ENCODE data around the gene GFPT1. TPM values are rescaled to one million over a fixed set of nuclear protein-coding genes. Genes with fewer than 3 reads are reported as not detected.

Gene GFPT1
- total and polyA plus RNA-seq, 4 donors, result 14.7 to 42.6 (median 18.1) TPM

DNA sequence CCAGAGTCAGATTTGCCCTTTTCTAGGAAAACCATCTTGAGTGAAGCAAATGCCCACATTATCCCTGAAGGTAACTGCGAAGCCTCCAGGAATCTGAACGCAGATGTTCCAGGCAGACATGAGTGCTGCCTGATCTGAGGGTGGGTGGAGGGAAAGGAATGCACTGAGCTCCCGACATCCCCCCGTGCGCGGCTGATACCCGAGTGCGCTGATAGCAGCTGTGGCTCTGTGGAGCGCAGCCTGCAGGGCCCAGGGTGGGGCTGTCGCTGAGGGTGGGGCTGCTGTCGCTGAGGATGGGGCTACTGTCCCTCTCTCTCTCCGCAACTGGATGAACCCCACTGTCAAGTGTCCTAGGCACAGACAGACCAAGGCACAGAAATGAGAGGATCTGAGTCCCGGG is 82.4 kb downstream of the GFPT1 start (continued):
- TF ChIP-seq REST (IDR thresholded peaks at IDR 0.05), result no peak

- no peak for TF ChIP-seq RXRA (IDR thresholded peaks at IDR 0.05)
- Histone ChIP-seq H3K9ac (ENCODE audit: low read depth in 1 of 2, low read length in 2 of 2) (no peak overlapping the region), H3K4me3 (ENCODE audit: low read depth in 1 of 3, low read length in 3 of 3) (no peak overlapping the region), H3K27ac (ENCODE audit: low read depth in 1 of 2, low read length in 2 of 2) (no peak overlapping the region), H3K4me1 (ENCODE audit: control insufficient read depth in 4 of 4, insufficient read depth in 4 of 4, low read length in 3 of 4) (no peaks in the 10 kb centered on the region), H3K9me3 (ENCODE audit: control insufficient read depth in 4 of 4, low read length in 3 of 4) (peaks cover 0 to 6% (median 0%) of the 10 kb centered on the region in 4 donors), H3K27me3 (ENCODE audit: control insufficient read depth in 4 of 4, insufficient read depth in 4 of 4, low read length in 3 of 4) (no peaks in the 10 kb centered on the region), H3K36me3 (ENCODE audit: control insufficient read depth in 4 of 4, insufficient read depth in 3 of 4, low read depth in 1 of 4, low read length in 3 of 4) (no peaks in the 10 kb centered on the region)
- 48% methylated on average over 3 of the region's 3 CpGs for WGBS
- DNase-seq (ENCODE audit: low spot score), result no peak
Measured at GRCh38 chr2:69300650-69301049, 86.4 kb downstream of the GFPT1 start.

DNA sequence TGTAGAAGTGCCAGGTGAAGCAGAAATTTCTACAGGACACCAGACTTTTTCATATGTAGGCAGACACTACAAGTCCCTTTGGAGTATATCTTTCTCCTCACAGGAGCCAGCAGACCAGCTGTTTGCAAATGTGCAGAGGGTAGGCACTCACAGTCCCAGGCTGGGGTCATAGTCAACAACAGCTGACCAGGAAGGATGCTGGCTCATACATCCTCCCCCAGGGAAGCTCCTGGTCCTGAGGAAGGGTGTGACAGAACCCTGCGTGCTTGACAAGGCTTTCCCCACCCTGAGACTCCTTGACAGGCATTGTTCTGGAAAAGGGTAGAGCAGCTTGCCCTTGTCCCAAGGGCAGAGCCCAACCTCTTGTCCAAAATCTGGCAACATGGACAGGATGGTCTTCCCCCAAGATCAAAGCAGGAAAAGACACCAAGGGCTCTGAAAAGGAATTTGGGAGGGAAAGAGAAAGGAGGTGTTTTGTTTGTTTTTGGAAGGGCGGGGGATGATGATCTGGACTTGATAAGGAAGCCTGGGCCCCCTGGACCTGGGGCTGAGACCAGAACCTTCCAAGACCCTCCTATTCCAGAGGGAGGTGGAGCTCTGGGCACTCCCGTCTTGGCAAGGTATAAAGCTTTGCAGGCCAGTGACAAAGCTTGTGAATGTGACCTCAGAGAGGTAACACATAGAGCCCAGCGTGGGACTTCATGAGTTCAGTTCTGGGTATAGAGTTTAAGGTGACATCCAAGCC is 87.1 kb downstream of the GFPT1 start:
- Histone ChIP-seq H3K9me3 (ENCODE audit: control insufficient read depth in 4 of 4, low read length in 3 of 4) (peaks cover 0 to 6% (median 0%) of the 10 kb centered on the region in 4 donors), H3K36me3 (ENCODE audit: control insufficient read depth in 4 of 4, insufficient read depth in 3 of 4, low read depth in 1 of 4, low read length in 3 of 4) (no peaks in the 10 kb centered on the region), H3K27ac (ENCODE audit: low read depth in 1 of 2, low read length in 2 of 2) (no peak overlapping the region), H3K9ac (ENCODE audit: low read depth in 1 of 2, low read length in 2 of 2) (no peak overlapping the region), H3K4me1 (ENCODE audit: control insufficient read depth in 4 of 4, insufficient read depth in 4 of 4, low read length in 3 of 4) (no peaks in the 10 kb centered on the region), H3K4me3 (ENCODE audit: low read depth in 1 of 3, low read length in 3 of 3) (no peak overlapping the region), H3K27me3 (ENCODE audit: control insufficient read depth in 4 of 4, insufficient read depth in 4 of 4, low read length in 3 of 4) (no peaks in the 10 kb centered on the region)
- 65% methylated on average over 4 of the region's 4 CpGs for WGBS
- no peak for DNase-seq (ENCODE audit: low spot score)
- TF ChIP-seq HNF4G (IDR thresholded peaks at IDR 0.05) (no peak), FOXA2 (IDR thresholded peaks at IDR 0.05) (no peak), HNF4A (conservative IDR thresholded peaks at IDR 0.05) (no peak), REST (IDR thresholded peaks at IDR 0.05) (no peak), EGR1 (IDR thresholded peaks at IDR 0.05; ENCODE audit: low read depth in 2 of 2) (no peak), NR2F2 (IDR thresholded peaks at IDR 0.05) (no peak), GABPA (IDR thresholded peaks at IDR 0.05 in 1 of 2, conservative IDR thresholded peaks at IDR 0.05 in 1 of 2) (no peak), JUND (IDR thresholded peaks at IDR 0.05) (no peak), TAF1 (conservative IDR thresholded peaks at IDR 0.05) (no peak), RXRA (IDR thresholded peaks at IDR 0.05) (no peak), FOXA1 (IDR thresholded peaks at IDR 0.05) (no peak), ATF3 (IDR thresholded peaks at IDR 0.05) (no peak), YY1 (IDR thresholded peaks at IDR 0.05) (no peak), SP1 (IDR thresholded peaks at IDR 0.05) (no peak), RAD21 (IDR thresholded peaks at IDR 0.05) (no peak)
- TF ChIP-seq, protein P1, sequence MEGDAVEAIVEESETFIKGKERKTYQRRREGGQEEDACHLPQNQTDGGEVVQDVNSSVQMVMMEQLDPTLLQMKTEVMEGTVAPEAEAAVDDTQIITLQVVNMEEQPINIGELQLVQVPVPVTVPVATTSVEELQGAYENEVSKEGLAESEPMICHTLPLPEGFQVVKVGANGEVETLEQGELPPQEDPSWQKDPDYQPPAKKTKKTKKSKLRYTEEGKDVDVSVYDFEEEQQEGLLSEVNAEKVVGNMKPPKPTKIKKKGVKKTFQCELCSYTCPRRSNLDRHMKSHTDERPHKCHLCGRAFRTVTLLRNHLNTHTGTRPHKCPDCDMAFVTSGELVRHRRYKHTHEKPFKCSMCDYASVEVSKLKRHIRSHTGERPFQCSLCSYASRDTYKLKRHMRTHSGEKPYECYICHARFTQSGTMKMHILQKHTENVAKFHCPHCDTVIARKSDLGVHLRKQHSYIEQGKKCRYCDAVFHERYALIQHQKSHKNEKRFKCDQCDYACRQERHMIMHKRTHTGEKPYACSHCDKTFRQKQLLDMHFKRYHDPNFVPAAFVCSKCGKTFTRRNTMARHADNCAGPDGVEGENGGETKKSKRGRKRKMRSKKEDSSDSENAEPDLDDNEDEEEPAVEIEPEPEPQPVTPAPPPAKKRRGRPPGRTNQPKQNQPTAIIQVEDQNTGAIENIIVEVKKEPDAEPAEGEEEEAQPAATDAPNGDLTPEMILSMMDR (IDR thresholded peaks at IDR 0.05; ENCODE audit: low read depth, low read length, missing input control), result no peak
- TF ChIP-seq, protein P2, sequence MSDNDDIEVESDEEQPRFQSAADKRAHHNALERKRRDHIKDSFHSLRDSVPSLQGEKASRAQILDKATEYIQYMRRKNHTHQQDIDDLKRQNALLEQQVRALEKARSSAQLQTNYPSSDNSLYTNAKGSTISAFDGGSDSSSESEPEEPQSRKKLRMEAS (IDR thresholded peaks at IDR 0.05), result no peak
- TF ChIP-seq, protein P3, sequence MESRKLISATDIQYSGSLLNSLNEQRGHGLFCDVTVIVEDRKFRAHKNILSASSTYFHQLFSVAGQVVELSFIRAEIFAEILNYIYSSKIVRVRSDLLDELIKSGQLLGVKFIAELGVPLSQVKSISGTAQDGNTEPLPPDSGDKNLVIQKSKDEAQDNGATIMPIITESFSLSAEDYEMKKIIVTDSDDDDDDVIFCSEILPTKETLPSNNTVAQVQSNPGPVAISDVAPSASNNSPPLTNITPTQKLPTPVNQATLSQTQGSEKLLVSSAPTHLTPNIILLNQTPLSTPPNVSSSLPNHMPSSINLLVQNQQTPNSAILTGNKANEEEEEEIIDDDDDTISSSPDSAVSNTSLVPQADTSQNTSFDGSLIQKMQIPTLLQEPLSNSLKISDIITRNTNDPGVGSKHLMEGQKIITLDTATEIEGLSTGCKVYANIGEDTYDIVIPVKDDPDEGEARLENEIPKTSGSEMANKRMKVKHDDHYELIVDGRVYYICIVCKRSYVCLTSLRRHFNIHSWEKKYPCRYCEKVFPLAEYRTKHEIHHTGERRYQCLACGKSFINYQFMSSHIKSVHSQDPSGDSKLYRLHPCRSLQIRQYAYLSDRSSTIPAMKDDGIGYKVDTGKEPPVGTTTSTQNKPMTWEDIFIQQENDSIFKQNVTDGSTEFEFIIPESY (IDR thresholded peaks at IDR 0.05), result no peak

All from liver (tissue), 9 donors.